Dermis blood vessel endothelial cell (primary cell): ENCODE measurements around the gene USH2A. TPM values are rescaled to one million over a fixed set of nuclear protein-coding genes. Genes with fewer than 3 reads are reported as not detected.

Experiments used
- DNase-seq: peaks from one replicate; pipeline ENCODE4 v3.0.0; 2010
- total RNA-seq: library from RNA; depleted of rRNA; stranded (reverse); fragments of >200 nt; gene quantifications from 2 replicates; pipeline ENCODE4 v1.2.3, GENCODE V29; 2014

The USH2A gene
- total RNA-seq, 1 donor from 2014 or later, result not detected

DNA sequence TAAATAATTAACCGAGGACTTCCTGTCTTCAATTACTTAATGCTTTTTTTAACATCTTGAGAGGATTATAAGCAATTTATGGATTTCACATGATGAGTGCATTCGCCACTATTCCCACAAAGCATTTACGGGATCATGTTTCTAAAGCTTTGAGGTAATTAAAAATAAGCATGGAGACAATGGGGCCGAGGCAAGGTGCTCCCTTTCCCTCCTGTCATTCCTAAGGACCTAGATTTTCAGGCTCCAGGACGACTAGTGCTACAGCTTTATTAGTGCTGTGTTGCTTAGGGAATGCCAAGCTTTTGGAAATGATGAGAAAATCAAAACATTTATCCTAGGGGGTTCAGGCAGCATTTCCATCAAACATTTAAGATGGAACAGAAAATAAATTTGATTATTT is 646.9 kb downstream of the USH2A start:
- no peak for DNase-seq

DNA sequence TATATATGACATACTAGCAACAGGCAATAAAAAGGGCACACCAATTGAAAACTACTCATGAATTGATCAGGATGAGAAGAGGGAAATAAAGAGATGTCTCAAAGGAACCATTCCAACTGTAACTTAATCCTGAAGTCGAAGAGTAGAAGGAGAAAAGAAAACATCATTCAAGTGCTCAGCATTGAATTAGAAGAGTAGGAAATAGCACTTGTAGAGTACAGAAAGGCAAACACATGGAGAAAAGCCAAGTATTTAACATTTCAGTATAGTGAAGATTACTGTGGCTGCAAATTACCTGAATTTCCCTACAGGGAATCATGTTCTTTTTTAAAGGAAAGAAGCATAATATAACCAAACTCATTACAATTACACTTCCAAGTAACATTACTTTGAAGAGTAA is 651.1 kb downstream of the USH2A start:
- no peak for DNase-seq

DNA sequence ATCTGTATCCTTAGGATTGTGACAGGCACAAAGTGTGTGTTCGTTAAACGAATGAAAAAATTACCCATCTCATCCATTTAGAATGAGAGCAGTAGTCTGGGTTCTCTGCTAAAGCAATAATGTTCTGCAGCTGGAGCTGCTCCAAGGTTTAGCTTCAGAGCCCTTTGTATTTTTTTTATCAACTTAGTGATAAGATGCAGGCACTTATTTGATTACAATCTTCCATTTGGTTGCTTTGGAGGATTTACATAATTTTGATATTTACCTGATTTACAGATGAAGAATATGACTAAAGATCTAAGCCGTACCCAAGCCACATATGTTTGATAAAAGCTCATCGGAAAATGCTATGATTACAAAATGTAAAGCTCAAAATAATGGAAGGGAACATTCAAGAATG is 654.9 kb downstream of the USH2A start:
- DNase-seq, result no peak

DNA sequence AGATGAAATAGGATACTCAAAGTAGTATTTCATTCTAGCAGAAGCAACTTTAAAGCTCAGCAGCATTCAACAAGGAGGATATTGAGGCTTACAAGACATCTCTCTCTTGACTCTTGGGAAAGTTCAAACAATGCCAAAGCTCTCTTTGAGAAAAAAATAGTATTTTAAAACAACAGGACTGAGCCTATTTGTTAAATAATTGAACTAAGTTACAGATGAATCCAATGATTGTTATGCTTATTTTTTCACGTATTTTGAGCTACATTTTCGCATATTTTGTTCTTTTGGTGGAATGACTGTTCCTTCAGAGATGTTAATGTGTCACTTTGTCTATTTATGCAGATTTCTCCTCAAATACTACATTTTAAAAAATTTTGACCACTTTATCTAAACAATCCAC is 655.5 kb downstream of the USH2A start:
- DNase-seq, result no peak

DNA sequence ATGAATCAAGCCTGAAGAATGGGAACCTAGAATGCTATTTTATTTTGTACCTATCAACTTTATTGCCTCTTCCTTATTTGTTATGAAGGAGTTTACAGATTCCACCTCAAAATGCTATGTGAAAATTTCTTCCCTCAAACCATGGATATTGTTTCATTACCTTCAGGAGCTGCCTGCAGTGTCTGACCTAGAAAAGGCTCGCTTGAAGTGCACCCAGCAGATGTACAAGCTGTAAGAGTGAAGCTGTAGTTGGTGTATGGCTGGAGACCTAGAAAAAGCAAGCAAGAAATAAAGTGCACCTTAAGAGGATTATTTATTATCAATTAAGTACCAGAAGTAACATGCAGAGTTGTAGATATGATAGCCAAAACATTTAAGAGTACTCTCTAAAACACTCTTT is 656.7 kb downstream of the USH2A start:
- DNase-seq, result no peak

DNA sequence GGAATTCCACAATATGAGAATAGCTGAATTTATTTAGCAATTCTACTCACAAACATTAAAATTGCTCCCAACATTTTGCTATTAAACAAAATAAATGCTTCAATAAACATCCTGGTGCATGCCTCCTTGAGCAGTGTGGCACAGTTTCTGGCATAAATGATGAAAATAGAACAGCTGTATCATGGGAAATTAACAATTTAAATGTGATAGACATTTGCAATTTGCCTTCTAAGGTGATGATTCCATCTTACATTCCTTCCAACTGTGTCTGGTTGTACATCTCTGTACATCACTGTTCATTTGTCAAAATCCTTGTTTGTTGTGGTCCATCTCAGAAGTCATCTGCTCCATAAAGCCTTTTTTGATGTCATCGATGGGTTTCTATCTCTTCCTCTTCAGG is 657.4 kb downstream of the USH2A start:
- DNase-seq, result no peak

DNA sequence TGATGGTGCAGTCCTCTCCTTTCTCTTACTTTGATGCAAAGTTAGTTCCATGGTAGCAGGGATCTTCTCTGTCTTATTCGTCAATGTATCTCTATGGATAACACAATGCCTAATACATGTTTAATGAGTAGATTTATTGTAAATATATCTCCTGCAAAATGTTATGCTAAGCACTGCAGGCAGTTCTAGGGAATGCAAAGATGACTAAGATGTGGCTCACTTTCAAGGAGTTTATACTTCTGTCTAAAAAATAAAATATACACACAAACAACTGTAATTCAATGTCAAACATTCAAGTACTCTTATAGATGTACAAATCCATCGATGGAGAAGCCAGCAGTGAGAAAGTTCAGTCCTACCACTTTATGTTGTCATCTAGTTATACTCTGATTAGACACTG is 661.8 kb downstream of the USH2A start:
- DNase-seq, result no peak

DNA sequence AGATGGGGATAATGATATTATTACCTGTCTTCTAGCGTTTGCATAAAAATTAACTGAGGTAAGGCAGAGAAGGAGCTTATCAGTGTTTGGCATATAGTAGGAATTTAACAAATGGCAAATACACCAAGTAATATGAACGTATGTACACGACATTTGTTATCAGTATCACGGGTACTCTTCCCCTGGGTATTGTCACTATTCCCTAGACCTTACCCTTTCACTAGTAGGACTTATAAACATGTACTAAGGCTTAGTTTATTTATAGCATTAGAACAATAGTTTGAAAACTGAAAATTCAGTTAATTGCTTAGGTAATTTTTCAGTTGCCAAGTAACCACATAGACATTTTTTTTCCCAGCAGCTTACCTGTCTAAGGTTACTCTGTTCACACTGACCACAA is 669.1 kb downstream of the USH2A start:
- no peak for DNase-seq

DNA sequence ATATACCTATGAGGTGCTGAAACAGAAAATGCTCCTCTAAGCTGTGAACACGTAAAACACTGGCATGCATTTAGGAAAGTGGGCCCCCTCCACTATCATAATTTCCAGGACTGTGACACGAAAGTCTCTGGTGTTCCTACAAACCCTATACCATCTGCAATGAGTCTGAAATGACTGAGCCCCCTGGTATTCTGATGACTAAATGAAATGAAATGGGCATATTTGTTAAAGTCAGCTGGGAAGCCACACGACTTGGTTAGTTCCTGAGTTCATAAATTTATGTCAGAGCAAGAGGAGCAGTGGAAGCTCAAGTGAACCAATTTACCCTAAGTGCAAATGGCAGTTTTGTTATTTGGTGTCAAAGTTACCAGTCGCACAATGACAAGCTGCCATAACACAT is 673.8 kb downstream of the USH2A start:
- DNase-seq, result no peak

DNA sequence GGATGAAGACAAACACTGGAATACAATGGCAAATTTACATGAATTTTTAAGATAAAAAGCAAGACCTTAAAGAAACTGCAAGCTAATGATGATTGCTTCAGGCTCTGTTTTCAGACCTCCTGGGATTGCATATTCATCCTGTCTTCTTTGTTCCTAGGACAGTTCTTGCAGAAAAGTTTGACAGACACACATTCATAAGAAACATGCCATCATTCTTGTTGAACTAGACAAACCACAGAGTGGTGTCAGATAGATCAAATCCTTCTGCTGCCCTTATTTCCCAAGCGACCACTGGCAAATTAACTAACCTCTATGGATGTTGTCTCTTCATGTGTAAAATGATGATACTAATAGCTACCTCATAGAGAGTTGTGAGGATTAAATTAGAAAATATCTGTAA is 674.8 kb downstream of the USH2A start:
- DNase-seq, result no peak

DNA sequence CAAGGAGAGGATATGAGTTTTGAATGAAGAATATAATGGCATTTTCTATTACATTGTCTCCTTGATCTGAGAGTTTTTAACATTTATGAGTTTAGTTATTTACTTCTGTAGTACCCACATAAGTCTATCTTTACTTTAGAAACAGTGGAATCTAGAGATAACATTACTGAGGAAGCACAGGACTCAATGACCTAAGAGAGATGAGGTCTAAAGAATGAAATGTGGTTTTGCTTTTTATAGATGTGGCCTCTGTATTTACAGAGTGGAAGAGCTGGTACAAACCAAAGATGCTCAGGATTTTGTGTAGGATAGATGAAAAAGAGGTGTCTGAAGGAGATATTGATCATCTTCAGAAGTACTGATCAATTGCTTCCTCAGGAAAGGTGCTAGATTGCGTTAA is 678.8 kb downstream of the USH2A start:
- no peak for DNase-seq

DNA sequence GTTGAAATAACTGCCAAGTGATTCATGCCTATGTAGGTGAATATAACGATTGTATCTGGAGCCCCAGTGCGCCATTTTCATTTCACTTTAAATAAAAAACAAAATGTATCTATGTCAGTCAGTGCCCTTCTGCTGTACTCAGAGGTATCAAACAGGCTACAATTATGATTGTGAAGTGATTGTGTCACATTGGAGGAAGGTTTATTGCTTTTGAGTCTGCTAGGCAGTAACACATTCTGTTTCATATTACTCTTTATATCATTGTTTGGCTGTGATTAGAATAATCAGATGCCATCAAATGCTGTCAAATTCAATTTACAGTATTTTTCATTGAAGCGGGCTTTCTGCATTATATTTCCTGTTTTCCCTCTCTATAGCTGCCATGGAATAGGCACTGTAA is 684.2 kb downstream of the USH2A start:
- no peak for DNase-seq

DNA sequence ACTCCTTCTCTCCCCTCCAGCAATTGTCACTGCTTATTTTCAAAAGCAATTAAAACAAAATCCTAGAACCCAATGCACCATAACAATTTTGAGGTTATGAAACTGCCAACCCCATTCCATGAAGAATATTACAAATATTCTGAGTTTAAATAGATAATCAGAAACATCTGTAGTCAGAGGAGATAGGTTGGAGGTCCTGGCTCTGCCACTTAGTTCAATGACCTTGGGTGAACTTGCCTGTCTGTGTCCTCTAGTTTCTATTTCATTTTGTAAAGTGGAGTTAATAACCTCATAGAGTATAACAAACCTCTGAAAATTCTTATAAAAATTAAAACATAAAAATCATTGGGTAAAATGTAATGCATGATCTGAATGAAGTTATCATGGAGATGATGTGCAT is 691.5 kb downstream of the USH2A start:
- no peak for DNase-seq

DNA sequence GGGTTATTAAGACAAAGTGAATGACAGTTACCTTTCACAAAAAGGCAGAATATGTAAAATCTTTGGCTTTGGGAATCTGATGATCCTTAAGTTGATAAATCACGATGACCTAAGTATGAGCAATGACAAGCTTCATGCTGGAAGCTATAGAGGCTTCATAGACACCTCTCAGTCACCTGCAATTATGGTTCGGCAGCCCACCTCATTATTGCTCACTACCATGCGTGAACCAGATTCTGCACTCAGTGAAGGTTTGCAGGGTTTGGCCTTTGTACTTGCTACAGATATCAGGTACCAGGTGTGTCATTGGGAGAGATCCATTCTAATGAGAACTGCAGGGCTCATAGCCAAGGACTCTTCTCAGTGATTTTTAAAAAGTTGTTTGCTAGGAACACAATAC is 692.6 kb downstream of the USH2A start:
- no peak for DNase-seq

DNA sequence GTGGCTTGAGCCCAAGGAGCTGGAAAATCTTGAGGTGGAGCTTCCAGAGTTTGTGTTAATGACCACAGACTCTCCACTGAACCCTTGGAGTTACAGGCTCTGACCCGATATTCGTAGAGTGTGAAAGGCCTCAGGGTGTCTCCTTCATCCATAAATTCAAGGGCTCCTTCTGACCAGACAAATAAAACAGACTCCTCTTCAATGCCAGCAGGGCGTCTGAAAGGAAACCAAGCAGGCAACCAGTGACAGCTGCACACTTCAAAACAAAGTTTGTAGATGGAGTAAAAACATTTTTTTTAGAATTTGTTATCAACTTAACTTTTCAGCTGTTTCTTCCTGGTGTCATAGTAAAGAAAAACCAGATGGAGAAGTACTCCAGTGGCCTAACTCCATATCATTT is 695.1 kb downstream of the USH2A start:
- DNase-seq, result no peak

DNA sequence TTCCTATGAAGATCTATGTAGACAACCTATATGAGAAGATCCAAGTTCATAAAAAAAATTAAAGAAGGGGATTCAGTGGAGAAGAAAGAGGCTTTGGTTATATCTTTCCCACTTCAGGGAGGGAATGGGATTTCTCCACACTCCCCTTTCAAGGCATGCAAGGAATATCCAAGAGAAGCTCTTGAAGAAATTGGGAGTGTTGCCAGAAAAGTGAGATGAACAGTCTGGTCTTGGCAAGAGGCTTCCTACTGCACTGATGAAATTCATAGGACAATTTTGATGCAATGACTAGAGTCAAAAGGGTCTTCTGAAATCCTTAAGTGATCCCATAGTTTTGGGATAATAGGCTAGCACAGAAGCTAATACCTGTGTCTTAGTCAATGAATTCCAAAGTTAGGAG is 703.1 kb downstream of the USH2A start:
- DNase-seq, result no peak

DNA sequence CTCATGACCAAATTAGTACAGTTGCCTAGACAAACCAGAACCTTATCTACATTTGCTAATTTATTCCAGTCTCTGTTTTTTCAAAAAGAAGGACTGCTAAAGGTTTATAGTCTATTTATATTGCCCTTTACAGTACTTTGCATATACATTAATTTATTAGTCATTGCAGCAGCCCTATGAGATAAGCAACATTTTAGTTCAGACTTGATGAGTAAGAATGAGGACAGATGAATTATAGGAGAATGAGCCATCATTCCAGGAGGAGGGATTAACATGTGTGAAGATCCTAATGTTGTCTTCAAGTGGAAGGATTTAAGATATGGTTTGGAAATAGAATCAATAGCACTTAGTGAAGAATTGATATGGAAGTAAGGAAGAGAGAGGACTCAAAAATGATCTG is 703.7 kb downstream of the USH2A start:
- DNase-seq, result no peak

DNA sequence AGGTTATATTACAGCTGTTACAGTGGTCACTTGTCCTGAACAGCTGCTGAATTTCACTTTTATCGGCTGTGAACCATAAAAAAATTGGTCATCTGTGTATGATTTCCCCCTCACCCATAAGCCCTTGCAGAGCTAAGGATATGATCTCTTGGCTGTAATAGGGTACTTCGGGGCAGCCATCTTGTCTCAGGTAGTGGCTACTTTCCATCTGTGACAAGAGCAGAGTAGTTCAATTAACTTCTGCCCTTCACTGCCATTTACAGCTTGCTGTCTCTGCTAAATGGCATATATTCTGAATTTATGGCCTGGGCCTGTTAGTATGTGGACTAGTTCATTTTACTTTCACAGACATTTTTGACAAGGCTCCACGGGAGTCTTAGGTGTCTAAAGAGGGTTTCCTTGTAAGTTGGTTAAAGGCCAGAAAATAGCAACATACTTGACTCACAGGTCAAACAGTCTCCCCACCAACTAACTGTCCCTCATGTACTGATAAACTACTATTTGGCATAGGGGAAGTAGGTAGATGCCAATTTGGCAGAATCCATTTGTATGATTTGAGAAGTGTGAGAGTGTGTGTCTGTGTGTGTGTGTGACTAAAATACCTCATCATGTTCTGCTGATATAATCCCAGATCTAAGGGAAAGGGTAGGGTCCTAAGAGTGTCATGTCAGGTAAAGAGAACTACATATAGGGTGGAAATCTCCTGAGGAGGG is 704.5 kb downstream of the USH2A start:
- DNase-seq, result no peak

DNA sequence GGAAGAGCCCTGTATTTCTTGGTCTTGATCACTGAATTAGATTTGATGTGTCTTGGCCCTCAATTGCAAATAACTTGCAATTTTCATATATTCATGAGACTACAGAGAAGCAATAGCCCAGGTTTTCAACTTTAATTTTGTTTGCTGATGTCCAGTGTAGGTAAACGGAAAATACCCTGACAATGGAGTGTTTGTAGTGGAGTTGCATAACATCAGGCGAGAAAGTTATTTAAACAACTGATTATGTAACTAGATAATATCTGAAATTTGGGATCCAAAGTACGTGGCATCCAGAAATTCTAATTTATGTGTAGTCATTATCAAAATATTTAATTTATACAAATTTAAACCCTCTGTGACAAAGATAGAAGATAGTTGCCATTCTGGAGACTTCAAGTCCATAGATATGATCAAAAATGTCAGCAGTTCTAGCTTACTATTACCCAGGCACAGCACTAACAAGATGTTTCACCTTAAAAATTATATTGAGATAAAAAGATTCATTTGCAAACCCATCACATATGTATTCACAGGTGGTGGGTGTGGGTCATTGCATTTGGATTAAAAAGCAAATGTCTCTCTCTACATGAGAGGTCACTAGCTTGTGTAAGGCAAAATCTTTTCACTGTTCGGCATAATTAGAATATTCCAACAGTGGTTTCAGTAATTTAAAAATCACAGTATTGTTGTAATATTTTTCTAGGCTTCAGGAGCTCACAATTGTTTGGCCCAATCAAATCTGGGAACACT is 705.4 kb downstream of the USH2A start:
- no peak for DNase-seq

DNA sequence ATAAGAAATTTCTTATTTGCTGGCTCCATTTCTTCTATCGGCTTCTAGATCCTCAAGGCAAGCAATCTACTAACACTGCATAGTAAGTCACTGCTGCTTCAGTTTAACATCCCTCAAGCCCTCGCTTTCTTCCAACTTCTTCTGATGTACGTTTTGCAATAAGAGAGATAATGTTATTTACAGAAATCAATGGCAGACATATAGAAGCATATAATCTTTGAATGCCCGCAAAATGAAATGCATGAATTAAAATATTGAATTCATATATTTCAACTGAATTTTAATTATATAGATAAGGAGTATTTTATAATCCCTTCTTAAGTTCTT is 712.4 kb downstream of the USH2A start:
- no peak for DNase-seq

DNA sequence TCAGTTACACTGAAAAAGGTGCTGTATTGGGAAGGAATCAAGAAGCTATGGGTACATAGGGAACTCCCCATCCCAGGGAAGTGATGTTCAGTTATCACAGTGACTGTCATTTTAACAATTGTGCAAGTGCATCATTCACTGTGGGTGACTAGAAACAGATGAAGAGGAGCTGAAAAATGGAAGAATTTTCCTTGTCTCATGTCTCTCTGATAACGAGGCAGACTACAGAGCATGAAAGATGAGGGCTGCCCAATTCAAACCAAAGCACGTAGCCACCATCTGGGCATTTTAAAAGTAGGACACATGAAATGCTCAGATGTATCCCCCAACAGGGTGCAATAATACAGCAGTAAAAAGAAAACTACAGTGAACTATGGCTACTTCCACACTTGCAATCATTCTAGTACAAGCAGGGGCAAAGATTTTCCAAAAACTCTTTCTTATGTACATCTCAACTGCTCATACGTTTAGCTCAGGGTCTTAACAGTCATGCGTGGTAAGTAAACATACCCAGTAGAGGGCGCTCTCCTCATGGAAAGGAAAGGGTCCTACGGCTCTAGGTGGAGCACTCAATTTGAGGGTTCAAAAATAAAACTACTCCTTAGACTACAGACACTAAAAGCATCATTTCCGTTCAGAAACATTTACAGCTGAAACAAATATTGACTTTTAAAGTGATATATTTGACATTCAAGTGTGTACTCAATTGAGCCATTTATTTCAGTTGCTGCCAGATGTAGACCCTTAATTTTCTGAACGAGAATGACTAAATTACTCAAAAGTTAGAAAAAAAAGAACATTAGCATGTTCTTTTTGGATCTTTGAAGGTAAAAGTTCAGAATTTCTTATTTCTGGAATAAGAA is 713.0 kb downstream of the USH2A start:
- DNase-seq, result peak; percentile 47

DNA sequence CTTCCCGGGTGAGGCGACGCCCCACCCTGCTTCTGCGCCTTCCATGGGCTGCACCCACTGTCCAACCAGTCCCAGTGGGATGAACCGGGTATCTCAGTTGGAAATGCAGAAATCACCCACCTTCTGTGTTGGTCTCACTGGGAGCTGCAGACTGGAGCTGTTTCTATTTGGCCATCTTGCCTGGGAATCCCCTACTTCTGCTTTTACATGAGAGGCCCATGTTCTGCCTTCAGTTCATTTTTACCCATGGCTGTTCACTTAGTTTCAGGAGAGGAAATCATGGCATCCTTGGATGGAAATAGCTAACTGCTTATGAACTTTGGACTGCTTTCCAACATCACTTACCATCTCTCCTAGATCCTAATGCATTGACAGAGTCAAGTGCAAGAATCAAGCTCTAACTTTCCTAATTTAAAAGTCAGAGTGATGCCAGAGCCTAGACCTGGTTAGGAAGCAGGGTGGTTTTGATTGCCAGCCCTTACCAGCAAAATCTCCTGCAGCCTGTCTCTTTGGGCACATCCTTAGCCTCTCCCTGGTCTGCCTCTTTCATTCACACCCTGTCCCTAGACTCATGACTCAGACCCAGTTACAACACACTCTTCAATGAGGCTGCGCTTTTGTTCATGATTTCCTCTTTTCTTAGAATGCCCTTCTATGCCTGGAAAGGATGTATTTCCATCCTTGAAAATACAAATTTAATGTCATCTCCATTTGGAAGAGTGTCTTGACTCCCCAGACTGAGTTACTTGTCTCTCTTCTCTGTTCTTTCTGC is 719.0 kb downstream of the USH2A start:
- no peak for DNase-seq

DNA sequence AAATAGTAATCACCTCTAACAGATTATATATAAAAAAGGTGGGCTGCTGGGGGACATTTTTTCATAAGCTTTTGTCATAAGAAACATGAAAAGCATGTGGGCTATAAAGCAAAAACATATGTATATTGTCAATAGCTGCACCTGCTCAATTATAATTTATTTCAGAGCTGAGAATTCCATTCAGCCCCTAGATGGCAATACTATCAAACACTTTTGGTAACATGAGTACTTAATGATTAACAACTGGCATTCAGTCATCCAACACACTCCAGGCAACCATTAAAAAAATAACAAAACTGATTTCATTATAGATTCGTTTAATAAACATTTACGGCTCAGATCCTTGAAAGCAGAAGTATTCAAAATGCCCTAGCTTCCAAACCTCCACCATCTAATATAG is 741.0 kb downstream of the USH2A start:
- DNase-seq, result no peak
